HG03457 (cell line): ENCODE measurements around the gene CRX.
"Not testable (repeated sequence)": the region's sequence is repeated elsewhere in the genome, so short reads cannot be mapped to it uniquely, and the experiment has no call there.

Experiments used
- ATAC-seq: cut with Tn5 transposase; IDR thresholded peaks from one replicate; pipeline ENCODE4 v1.9.1; 2021; ENCODE audit warnings: moderate number of reproducible peaks; ENCODE audit not compliant: unreplicated experiment

Gene CRX

DNA sequence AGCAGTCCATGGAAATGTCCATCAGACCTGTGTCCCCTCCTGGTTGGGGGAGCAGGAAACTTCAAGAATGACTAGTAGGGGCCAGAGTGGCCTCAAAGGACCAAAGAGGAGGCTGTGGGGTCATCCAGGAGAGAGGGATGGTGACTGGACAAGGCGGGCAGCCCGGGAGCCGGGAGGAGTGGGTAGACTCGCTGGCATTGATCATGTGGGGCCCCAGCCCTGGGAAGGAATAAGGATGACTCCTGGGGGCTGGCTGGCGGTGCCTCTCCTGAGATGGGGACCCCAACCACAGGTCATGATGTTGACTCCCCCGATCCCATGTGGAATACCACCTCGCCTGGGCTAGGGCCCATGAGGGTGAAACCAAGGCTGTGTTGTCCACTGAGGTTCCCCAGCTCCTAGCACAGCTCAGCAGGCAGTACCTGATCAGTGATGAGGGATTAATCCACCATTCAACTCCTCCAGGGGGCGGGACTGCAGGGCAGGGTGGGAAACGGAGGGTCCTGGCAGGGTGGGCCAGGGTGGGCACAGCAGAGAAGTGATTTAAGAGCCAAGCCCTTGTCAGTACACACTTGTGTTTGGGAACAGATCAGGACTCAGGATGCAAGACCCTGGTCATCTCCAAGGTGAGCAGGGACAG, 37.0 kb downstream of the CRX start, which contains the start of gene TPRX2:
TPRX2 (plus strand) TSS at position 590 of the 640 bp plus-strand sequence; CDS start at position 602, 12 bp downstream.
- not testable (repeated sequence) for ATAC-seq

DNA sequence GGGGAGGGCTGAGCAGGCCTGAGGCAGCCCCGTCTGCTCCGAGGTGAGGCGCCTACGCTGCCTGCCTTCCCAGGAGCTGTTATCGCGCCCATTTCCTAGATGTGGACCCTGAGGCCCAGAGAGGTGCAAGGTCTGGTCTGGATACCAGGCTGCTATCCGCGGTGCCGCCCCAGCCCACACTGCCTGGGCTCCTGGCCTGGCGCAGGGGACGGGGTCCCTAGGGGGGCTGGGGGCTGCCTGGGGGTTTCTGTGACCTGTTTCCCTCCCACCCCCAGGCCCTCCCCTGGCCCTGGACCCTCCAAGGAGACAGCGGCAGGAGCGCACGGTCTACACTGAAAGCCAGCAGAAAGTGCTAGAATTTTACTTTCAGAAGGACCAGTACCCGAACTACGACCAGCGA, 38.1 kb downstream of the CRX start:
- not testable (repeated sequence) for ATAC-seq

DNA sequence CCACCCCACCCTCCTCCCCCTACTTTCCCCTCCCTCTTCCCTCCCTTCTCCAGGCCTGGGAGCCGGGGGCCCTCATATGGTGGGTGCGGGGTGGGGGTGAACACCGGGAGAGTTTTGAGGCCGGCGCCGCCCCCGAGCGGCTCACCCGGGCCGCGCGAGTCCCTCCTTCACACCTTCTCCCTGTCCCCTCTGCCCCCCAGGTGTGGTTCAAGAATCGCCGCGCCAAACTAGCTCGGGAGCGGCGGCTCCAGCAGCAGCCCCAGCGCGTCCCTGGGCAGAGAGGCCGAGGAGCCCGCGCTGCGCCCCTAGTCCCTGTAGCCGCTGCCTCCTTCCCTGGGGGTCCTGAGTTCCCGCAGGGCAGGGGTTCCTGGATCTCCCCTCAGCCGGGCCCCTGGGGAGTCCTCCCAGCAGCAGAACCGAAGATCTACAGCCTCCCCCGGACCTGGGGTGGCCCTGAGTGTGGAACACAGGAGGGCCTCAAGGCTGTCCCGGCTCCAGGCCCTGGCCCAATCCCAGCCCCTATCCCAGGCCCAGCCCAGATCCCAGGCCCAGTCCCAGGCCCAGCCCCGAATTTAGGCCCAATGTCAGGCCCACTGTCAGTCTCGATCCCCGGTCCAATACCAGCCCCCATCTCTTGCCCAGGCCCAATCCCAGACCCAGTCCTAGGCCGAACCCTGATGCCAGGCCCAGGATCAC, 39.0 kb downstream of the CRX start:
- ATAC-seq = no peak

DNA sequence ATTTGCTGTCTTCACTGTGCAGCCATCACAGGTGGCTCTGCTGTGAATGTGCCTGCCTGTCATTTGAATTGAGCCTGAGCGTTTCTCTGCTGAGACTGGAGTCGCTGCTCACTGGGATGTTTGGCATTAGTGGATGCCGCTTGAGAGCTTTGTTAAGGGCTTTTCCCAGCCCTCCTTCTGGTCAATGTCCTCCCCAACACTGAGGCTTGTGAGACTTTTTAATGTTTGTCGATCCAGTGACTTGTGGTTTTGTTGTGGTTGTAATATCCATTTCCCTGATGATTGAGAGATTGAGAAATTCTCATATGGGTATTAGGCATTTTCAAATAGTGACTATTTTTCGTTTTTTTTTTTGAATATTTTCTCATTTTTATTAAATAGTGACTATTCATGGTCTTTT, 39.9 kb downstream of the CRX start:
- ATAC-seq = no peak

DNA sequence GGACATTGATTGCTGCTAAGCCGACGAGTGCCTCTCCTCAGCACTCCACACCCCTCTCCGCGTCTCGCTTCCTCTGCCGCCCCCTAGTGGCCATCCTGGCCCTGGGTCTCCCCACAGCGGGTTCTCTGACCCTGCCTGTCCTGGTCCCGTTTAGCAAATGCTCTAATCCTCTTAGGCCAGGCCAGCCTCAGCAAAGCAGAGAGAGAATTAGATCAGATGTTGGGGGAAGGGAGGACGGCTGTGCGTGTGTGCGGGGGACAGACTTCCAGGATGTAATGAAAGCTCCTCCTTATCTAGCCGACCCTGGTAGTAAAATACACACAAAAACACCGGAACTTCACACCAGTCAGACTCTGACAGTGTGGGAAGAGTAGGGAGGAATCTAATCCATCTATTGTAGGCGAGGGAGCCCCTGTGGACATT, 41.8 kb downstream of the CRX start:
- ATAC-seq = no peak

DNA sequence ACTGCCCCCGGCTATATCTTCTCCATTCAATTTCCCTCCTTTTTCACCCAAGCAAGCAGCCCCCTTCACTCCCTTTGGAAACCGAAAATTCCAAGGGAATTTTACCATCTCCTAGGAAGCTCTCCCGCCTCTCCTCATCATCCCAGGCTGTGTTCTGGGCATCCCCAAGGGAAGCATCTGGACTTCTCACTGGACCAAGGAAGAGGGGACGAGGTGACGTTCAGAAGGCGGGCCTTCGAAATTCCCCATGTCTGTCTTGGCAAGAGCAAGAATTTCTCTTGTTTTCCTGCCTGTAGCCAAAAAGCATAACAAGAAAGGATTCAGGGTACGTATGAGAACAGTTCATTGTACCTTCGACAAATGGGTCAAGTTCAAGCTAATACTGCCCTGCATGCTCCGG, 43.4 kb downstream of the CRX start:
- ATAC-seq = no peak

DNA sequence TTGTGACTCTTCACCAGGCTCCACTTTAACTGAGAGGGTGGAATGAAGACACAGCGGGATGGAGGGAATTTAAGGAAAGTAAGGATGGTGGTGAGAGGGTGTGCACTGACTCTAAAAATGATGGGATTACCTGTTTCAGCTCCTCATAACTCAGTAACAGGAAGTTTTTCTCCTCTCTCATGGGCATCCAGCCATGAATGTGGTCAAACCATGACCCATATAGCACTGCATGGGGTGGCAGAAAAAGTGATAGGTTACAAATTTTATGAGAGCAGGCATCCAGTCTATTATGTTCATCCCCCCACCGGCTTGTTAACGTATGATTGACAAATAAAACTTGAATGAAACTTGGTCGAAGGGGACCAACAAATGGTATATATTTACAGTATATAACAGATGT, 57.2 kb downstream of the CRX start:
- no peak for ATAC-seq

DNA sequence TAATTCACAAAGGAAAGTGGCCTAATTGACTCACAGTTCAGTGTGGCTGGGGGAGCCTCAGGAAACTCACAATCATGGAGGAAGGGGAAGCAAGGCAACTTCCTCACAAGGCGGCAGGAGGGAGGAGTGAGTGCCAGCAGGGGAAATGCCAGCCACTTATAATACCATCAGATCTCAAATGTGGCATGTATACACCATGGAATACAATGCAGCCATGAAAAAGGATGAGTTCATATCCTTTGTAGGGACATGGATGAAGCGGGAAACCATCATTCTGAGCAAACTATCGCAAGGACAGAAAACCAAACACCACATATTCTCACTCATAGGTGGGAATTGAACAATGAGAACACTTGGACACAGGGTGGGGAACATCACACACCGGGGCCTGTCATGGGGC, 57.6 kb downstream of the CRX start:
- ATAC-seq = not testable (repeated sequence)

DNA sequence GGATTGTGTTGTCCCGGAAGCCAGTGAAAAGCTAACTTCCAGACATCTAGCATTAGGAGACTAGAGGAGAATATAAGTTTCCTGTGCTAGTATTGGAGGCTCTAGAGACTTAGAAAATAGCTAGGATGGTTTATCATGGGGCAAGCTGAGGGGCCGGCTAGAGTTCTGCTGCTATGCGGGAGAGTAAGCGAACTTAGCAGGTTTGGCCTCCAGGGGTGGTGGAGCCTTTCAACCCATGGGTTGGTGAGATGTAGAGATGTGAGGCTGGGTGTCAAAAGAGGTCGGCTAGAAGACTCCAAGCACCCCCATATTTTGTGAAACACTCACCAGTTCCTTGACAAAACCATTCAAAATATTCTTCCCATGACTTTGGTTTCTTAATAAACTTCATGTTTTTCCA, 60.0 kb downstream of the CRX start:
- no peak for ATAC-seq

DNA sequence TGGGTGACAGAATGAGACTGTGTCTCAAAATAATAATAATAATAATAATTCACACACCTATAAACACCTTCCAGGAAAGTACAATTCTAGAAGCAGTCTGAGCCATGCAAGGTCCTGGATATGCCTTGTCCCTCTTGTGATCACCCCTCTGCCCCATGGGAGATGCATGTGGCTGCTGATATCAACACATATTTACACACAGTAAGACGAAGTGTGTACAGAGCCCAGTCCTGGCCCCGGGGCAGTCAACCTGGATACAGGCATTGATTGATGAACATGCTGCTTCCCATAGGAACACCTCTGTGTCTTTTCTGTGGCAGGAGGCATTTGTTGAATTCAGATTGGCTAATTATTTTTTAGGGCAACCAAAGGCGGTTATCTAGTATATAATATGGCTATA, 61.2 kb downstream of the CRX start:
- ATAC-seq = no peak

DNA sequence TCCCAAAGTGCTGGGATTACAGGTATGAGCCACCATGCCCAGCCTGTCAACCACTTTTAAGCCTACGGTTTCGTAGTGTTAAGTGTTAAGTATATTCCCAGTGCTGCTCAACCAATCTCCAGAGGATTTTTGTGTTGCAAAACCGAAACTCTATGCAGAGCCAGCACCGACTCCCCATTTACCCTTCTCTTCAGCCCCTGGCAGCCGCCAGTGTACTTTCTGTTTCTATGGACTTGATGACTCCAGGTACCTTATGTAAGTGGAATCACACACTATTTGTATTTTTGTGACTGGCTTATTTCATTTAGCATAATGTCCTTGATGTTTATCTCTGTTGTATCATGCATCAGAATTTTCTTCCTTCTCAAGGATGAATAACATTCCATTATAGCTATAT, 63.3 kb downstream of the CRX start:
- ATAC-seq = no peak

DNA sequence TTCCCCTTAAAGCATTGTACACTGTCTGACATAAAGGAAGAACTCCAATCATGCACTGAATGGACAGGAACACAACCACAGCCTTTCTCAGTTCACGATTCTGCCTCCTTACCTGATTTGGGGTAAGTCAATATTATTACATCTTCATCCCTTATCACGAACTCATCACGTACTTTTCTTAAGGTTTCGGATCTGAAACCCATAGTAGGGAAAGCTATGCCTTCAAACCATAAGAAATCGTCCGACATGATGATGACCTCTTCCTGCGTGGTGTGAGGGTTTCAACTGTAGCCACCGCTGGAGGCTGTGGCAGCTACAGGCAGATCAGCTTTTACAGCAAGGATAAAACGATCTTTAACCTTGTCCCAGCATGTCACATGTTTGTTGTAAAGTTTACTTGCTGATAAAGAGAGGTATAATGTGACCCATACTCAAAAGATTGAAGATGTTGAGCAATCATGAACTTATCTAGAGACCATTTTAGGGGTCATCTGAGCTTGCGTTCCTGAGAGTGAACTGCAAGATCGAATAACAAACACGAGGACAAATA, 64.3 kb downstream of the CRX start, which contains the start of gene SULT2A1:
SULT2A1 (minus strand) TSS at position 306 of the 550 bp plus-strand sequence; CDS start at position 248, 58 bp downstream.
- ATAC-seq = no peak

DNA sequence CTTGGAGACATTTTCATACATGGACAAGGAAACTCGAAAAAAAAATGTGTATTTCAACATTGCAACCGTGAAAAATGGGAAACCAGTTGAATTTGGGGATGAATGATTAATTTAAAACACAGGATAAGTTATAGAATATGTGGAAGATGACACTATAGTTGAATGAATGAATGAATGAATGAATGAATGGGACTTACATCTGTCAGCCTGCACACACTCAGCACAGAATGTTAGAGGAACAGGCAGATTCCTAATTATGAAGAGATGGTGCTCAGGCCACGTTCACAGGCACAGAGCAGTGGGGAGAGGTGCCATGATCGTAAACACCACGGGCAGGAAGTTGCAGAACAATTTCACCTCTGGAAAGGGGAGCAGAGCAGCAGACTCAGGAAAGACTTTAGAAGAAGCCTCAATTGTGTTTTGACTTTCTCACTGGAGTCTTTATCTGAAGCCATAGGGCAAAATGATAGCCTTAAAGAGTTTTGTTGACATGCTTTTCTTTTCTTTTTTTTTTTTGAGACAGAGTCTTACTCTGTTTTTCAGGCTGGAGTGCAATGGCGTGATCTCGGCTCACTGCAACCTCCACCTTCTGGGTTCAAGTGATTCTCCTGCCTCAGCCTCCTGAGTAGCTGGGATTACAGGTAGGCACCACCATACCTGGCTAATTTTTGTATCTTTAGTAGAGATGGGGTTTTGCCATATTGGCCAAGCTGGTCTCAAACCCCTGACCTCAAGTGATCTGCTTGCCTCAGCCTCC, 69.3 kb downstream of the CRX start:
- ATAC-seq = no peak

DNA sequence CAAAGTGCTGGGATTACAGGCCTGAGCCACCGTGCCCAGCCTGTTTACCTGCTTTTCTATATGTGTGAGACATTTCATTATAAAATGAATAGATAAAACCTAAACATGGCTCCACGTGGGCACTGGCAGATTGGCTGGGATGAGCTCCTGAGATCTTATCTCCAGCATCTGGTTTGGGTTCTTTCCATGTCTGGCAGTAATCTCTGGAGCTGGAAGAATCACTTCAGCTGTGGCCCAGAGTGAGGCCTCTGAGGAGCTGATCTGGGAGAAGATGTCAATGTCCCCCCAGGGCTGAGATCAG, 69.8 kb downstream of the CRX start:
- no peak for ATAC-seq

DNA sequence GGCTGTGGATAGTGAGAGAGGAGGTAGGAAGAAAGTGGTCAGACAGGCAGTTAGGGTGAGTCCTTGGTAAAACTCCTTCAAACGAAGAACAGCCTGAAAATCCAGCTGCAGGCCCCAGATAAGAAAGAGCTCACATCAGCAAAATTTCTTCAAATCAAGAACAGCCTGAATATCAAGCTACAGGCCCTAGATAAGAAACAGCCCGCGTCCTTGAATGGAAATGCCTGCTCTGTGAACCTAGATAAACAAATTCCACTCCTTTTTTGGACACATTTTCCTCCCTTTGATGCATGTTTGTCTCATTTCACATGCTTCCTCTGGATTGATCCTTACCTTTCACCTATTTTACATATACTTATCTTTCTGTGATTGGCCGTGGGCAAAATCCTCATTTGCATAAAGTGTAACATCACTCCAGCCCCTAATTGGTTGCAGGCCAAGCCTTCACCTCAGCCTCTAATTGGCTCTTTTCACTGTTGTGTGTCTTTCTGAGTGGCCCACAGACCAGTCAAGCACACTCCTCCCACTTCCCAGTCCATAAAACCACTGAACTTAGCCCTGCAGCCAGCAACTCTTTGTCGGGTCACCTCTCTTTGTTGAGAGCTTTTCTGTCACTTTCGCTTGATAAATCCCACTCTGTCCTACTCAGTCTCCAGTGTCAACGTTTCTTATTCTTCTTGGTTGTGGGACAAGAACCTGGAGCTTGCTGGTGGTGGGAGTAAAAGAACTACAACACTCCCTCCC, 70.4 kb downstream of the CRX start:
- no peak for ATAC-seq
